Cerebellar cortex (tissue), 1 donor: Measurements from ENCODE around the gene OBI1.
A peak's percentile ranks its signal among the peaks of the same experiment; 100 is the strongest.

Experiments used
- DNase-seq: peaks from one replicate; pipeline ENCODE4 v3.0.0-alpha.2; 2015; ENCODE audit warnings: low spot score

Gene OBI1

GRCh38 chr13:78658630-78659449 lies at the start of gene OBI1:
TSS of gene OBI1 (minus strand) at chr13:78659155. CDS start at chr13:78659120, 35 bp downstream.
- peak; percentile 86 for DNase-seq

GRCh38 chr13:78701383-78701782 lies 42.4 kb upstream of the OBI1 start:
- DNase-seq, result no peak

- no peak for DNase-seq
These were observed 41.4 kb upstream of the OBI1 start for GRCh38 chr13:78700121-78700910.

GRCh38 chr13:78689011-78689410 lies 30.1 kb upstream of the OBI1 start:
- DNase-seq, result peak; percentile 7

GRCh38 chr13:78686461-78686860 lies 27.5 kb upstream of the OBI1 start:
- DNase-seq, result no peak

GRCh38 chr13:78680576-78681350 lies 21.8 kb upstream of the OBI1 start:
- peak; percentile 82 for DNase-seq

GRCh38 chr13:78680115-78680561 lies 21.2 kb upstream of the OBI1 start:
- peak; percentile 65 for DNase-seq

- DNase-seq, result no peak
These were observed 20.4 kb upstream of the OBI1 start for GRCh38 chr13:78679329-78679728.

GRCh38 chr13:78675112-78675511 lies 16.2 kb upstream of the OBI1 start:
- no peak for DNase-seq

GRCh38 chr13:78674638-78675037 lies 15.7 kb upstream of the OBI1 start:
- no peak for DNase-seq

- no peak for DNase-seq
These were observed 3.5 kb upstream of the OBI1 start for GRCh38 chr13:78662467-78662866.

- peak; percentile 23 for DNase-seq
These were observed 1.5 kb upstream of the OBI1 start for GRCh38 chr13:78660495-78660857.

- peak; percentile 35 for DNase-seq
These were observed 958 bp upstream of the OBI1 start for GRCh38 chr13:78659732-78660494.

GRCh38 chr13:78659450-78659730 lies 435 bp upstream of the OBI1 start:
- no peak for DNase-seq

GRCh38 chr13:78657699-78658629 lies 991 bp downstream of the OBI1 start:
- peak; percentile 2 for DNase-seq

- DNase-seq, result no peak
These were observed 3.0 kb downstream of the OBI1 start for GRCh38 chr13:78655906-78656305.

- DNase-seq, result no peak
These were observed 3.9 kb downstream of the OBI1 start for GRCh38 chr13:78655007-78655406.

- DNase-seq, result no peak
These were observed 6.3 kb downstream of the OBI1 start for GRCh38 chr13:78652651-78653050.

GRCh38 chr13:78650717-78651083 lies 8.3 kb downstream of the OBI1 start:
- no peak for DNase-seq

GRCh38 chr13:78649997-78650716 lies 8.8 kb downstream of the OBI1 start:
- DNase-seq, result no peak
